Measurements from ENCODE around the gene TTLL12.

- TF ChIP-seq CEBPB (IDR thresholded peaks at IDR 0.05; ENCODE audit: low read depth, low read length) (no peak), CTCF (IDR thresholded peaks at IDR 0.05; ENCODE audit: control extremely low read depth in 1 of 3, insufficient read depth in 1 of 3, low read depth in 1 of 3, low read length in 3 of 3) (no peak), SP2 (IDR thresholded peaks at IDR 0.05; ENCODE audit: low read length) (no peak), MAX (IDR thresholded peaks at IDR 0.05) (no peak), JUND (IDR thresholded peaks at IDR 0.05; ENCODE audit: low read length) (no peak), EP300 (IDR thresholded peaks at IDR 0.05; ENCODE audit: borderline replicate concordance in 1 of 2, low read depth in 2 of 2, low read length in 2 of 2) (no peak), POLR2AphosphoS5 (IDR thresholded peaks at IDR 0.05; ENCODE audit: low read depth, low read length) (no peak), HDAC2 (IDR thresholded peaks at IDR 0.05; ENCODE audit: borderline replicate concordance in 1 of 2, low read depth in 2 of 2, low read length in 2 of 2) (no peak), EZH2 (IDR thresholded peaks at IDR 0.05; ENCODE audit: low read depth, low read length, severe bottlenecking) (no peak), TEAD4 (IDR thresholded peaks at IDR 0.05; ENCODE audit: low read depth, low read length) (no peak), RFX5 (IDR thresholded peaks at IDR 0.05; ENCODE audit: borderline replicate concordance, low read depth, low read length) (no peak), POLR2A (IDR thresholded peaks at IDR 0.05; ENCODE audit: control extremely low read depth in 1 of 2, low read depth in 2 of 2, low read length in 2 of 2) (no peak), TBP (IDR thresholded peaks at IDR 0.05; ENCODE audit: low read depth, low read length) (no peak), YY1 (IDR thresholded peaks at IDR 0.05; ENCODE audit: low read depth, low read length) (no peak)
Measured at GRCh38 chr22:43170131-43170480, 16.8 kb downstream of the TTLL12 start.
